ENCODE results near the gene ERC1.
A peak's percentile ranks its signal among the peaks of the same experiment; 100 is the strongest.

Gene ERC1

DNA sequence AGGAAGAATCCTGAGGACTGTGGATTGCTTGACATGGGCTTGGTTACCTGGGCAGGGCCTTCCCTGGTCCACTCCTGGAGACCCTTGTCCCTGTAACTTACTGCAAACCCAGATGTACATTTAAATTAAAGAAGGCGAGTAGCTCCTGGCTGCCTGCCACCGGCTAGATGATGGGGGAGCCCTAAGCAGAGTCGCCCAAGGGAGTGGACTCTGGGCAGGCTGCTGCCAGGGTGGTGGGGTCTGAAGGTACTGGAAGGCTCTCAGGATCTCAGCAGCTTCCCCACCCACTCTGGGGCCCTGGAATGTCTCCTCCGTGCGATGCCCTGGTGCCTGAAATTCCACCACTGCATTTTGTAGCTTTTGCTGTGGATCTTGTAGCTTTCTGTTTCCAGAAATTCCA lies 528.6 kb downstream of the ERC1 start:
- H3K27me3 ChIP-seq (replicated peaks in 2 of 5; ENCODE audit: control insufficient read depth in 4 of 5, insufficient read depth in 5 of 5, low read length in 4 of 5), result peaks cover 0 to 59% (median 14%) of the 10 kb centered on the region in 5 experiments
- no peak overlapping the region for H3K27ac ChIP-seq (ENCODE audit: insufficient read depth in 1 of 2, low read depth in 1 of 2, low read length in 2 of 2, poor library complexity in 1 of 2, severe bottlenecking in 2 of 2)
- ChIA-PET CTCF (interaction anchor here (1.3 to 1.6 kb wide), 2 partner anchors 13 to 402 kb away, joined by 3 to 5 read pairs; no protein-coding TSS in a partner anchor), POLR2A (no interaction called here)
- no peaks in the 10 kb centered on the region for H3K36me3 ChIP-seq (ENCODE audit: control insufficient read depth in 4 of 4, insufficient read depth in 4 of 4, low read length in 3 of 4)
- H3K4me3 ChIP-seq (ENCODE audit: control insufficient read depth in 1 of 7, extremely low read depth in 1 of 7, insufficient read depth in 4 of 7, low read depth in 2 of 7, low read length in 6 of 7), result no peak overlapping the region
- H3K9me3 ChIP-seq (ENCODE audit: control extremely low read depth in 1 of 5, control insufficient read depth in 4 of 5, insufficient read depth in 2 of 5, low read depth in 1 of 5, low read length in 4 of 5), result peaks cover 0 to 4% (median 0%) of the 10 kb centered on the region in 5 experiments
- no peaks in the 10 kb centered on the region for H3K4me1 ChIP-seq (ENCODE audit: control extremely low read depth in 1 of 4, control insufficient read depth in 4 of 4, insufficient read depth in 4 of 4, low read length in 3 of 4)
- 97% methylated on average over 3 of the region's 5 CpGs for WGBS (ENCODE audit: insufficient coverage)
- DNase-seq, result no peak

DNA sequence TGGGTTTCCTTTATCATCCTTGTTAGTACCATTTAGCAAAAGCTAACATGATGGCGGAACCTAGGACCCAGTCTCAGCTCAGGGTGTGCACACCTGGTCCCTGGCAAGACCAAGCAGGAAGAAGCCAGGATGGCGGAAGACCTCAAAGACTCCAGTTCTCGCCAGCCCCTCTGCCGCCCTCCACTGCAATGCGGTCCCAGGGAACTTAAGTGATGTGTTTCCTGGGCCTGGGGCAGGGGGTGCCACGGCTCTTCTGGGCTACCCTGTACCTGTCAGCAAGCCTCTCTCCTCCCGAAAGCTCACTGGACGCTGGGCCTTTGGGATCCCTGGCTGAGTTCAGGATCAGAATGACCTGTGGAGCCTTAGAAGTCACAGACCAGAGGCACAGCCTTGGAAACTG lies 532.0 kb downstream of the ERC1 start:
- Histone ChIP-seq H3K4me1 (ENCODE audit: control extremely low read depth in 1 of 4, control insufficient read depth in 4 of 4, insufficient read depth in 4 of 4, low read length in 3 of 4) (no peaks in the 10 kb centered on the region), H3K27ac (ENCODE audit: insufficient read depth in 1 of 2, low read depth in 1 of 2, low read length in 2 of 2, poor library complexity in 1 of 2, severe bottlenecking in 2 of 2) (no peak overlapping the region), H3K36me3 (ENCODE audit: control insufficient read depth in 4 of 4, insufficient read depth in 4 of 4, low read length in 3 of 4) (no peaks in the 10 kb centered on the region), H3K9me3 (ENCODE audit: control extremely low read depth in 1 of 5, control insufficient read depth in 4 of 5, insufficient read depth in 2 of 5, low read depth in 1 of 5, low read length in 4 of 5) (no peaks in the 10 kb centered on the region), H3K27me3 (replicated peaks in 2 of 5; ENCODE audit: control insufficient read depth in 4 of 5, insufficient read depth in 5 of 5, low read length in 4 of 5) (peaks cover 3 to 82% (median 25%) of the 10 kb centered on the region in 5 experiments), H3K4me3 (ENCODE audit: control insufficient read depth in 1 of 7, extremely low read depth in 1 of 7, insufficient read depth in 4 of 7, low read depth in 2 of 7, low read length in 6 of 7) (no peak overlapping the region)
- POLR2A ChIA-PET, result no interaction called here
- DNase-seq, result no peak
- 95% methylated on average over 8 of the region's 8 CpGs for WGBS (ENCODE audit: insufficient coverage)
- CTCF ChIA-PET, result interaction anchor here (1.0 to 1.4 kb wide), 2 partner anchors 9 to 80 kb away, joined by 3 read pairs; no protein-coding TSS in a partner anchor

DNA sequence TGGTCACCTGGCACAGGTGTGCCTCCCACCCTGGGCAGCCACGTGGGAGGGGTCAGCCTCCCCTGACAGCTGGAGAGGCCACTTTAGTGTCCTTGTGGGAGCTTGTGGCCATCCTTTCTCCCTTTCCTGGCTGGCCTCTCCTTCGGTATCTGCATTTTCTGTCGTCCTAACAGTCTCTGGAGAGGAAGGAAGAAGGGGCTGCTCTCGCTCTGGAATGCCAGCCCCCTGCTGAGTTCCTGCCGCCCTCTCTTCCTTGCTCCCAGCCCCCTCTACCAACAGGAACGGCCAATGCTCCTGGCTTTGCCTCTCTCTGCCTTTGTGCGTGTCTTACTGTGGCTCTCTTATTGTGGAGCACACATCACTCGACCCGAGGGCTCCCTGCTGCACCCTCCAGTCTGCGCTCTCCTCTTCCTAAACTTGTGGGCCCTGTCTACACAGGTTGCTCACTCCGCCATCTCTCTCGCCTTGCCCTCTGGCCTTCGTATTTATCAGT lies 532.6 kb downstream of the ERC1 start:
- peaks cover 3 to 82% (median 20%) of the 10 kb centered on the region in 5 experiments for H3K27me3 ChIP-seq (replicated peaks in 2 of 5; ENCODE audit: control insufficient read depth in 4 of 5, insufficient read depth in 5 of 5, low read length in 4 of 5)
- no peak for DNase-seq
- no peaks in the 10 kb centered on the region for H3K9me3 ChIP-seq (ENCODE audit: control extremely low read depth in 1 of 5, control insufficient read depth in 4 of 5, insufficient read depth in 2 of 5, low read depth in 1 of 5, low read length in 4 of 5)
- H3K4me1 ChIP-seq (ENCODE audit: control extremely low read depth in 1 of 4, control insufficient read depth in 4 of 4, insufficient read depth in 4 of 4, low read length in 3 of 4), result no peaks in the 10 kb centered on the region
- POLR2A ChIA-PET, result no interaction called here
- no peak overlapping the region for H3K27ac ChIP-seq (ENCODE audit: insufficient read depth in 1 of 2, low read depth in 1 of 2, low read length in 2 of 2, poor library complexity in 1 of 2, severe bottlenecking in 2 of 2)
- no peaks in the 10 kb centered on the region for H3K36me3 ChIP-seq (ENCODE audit: control insufficient read depth in 4 of 4, insufficient read depth in 4 of 4, low read length in 3 of 4)
- H3K4me3 ChIP-seq (ENCODE audit: control insufficient read depth in 1 of 7, extremely low read depth in 1 of 7, insufficient read depth in 4 of 7, low read depth in 2 of 7, low read length in 6 of 7), result no peak overlapping the region
- CTCF ChIA-PET, result interaction anchor here (1.0 kb wide), 1 partner anchor 10 kb away, joined by 3 read pairs; no protein-coding TSS in a partner anchor
- WGBS (ENCODE audit: insufficient coverage), result 64% methylated on average over 8 of the region's 13 CpGs

GRCh38 chr12:1525858-1526257 lies 534.8 kb downstream of the ERC1 start:
- H3K4me3 ChIP-seq (ENCODE audit: control insufficient read depth in 1 of 7, extremely low read depth in 1 of 7, insufficient read depth in 4 of 7, low read depth in 2 of 7, low read length in 6 of 7), result no peak overlapping the region
- no peaks in the 10 kb centered on the region for H3K9me3 ChIP-seq (ENCODE audit: control extremely low read depth in 1 of 5, control insufficient read depth in 4 of 5, insufficient read depth in 2 of 5, low read depth in 1 of 5, low read length in 4 of 5)
- peaks cover 0 to 13% (median 7%) of the 10 kb centered on the region in 4 experiments for H3K4me1 ChIP-seq (ENCODE audit: control extremely low read depth in 1 of 4, control insufficient read depth in 4 of 4, insufficient read depth in 4 of 4, low read length in 3 of 4)
- no peak overlapping the region for H3K27ac ChIP-seq (ENCODE audit: insufficient read depth in 1 of 2, low read depth in 1 of 2, low read length in 2 of 2, poor library complexity in 1 of 2, severe bottlenecking in 2 of 2)
- DNase-seq, result no peak
- CTCF ChIA-PET, result no interaction called here
- no peaks in the 10 kb centered on the region for H3K36me3 ChIP-seq (ENCODE audit: control insufficient read depth in 4 of 4, insufficient read depth in 4 of 4, low read length in 3 of 4)
- 77% methylated on average over 9 of the region's 10 CpGs for WGBS (ENCODE audit: insufficient coverage)
- POLR2A ChIA-PET, result no interaction called here
- peaks cover 3 to 79% (median 23%) of the 10 kb centered on the region in 5 experiments for H3K27me3 ChIP-seq (replicated peaks in 2 of 5; ENCODE audit: control insufficient read depth in 4 of 5, insufficient read depth in 5 of 5, low read length in 4 of 5)

DNA sequence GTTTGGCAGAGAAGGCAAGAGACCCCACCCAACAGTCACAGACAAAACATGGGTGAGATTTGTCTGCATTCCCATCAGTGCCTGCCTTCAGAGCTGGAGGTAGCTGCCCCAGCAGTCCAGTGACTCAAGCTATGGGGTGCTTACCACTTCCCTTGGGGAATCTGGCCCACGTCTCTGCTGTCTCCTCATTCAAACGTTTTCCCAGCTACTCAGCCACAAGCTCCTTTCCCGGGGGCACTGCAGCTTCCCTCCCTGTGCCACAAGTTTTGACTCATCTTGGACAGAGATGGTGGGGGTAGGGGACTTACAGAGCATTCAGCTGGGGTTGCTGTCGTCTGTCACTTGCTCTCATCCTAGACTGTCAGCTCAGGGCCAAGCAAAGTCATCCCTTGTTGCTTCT lies 536.8 kb downstream of the ERC1 start:
- 62% methylated on average over 2 of the region's 4 CpGs for WGBS (ENCODE audit: insufficient coverage)
- peaks cover 4 to 18% (median 14%) of the 10 kb centered on the region in 4 experiments for H3K4me1 ChIP-seq (ENCODE audit: control extremely low read depth in 1 of 4, control insufficient read depth in 4 of 4, insufficient read depth in 4 of 4, low read length in 3 of 4)
- no peaks in the 10 kb centered on the region for H3K36me3 ChIP-seq (ENCODE audit: control insufficient read depth in 4 of 4, insufficient read depth in 4 of 4, low read length in 3 of 4)
- H3K27me3 ChIP-seq (replicated peaks in 2 of 5; ENCODE audit: control insufficient read depth in 4 of 5, insufficient read depth in 5 of 5, low read length in 4 of 5), result peaks cover 6 to 94% (median 37%) of the 10 kb centered on the region in 5 experiments
- ChIA-PET POLR2A (no interaction called here), CTCF (interaction anchor here (1.4 kb wide), 1 partner anchor 55 kb away, joined by 4 read pairs; no protein-coding TSS in a partner anchor)
- no peak overlapping the region for H3K4me3 ChIP-seq (ENCODE audit: control insufficient read depth in 1 of 7, extremely low read depth in 1 of 7, insufficient read depth in 4 of 7, low read depth in 2 of 7, low read length in 6 of 7)
- no peak overlapping the region for H3K27ac ChIP-seq (ENCODE audit: insufficient read depth in 1 of 2, low read depth in 1 of 2, low read length in 2 of 2, poor library complexity in 1 of 2, severe bottlenecking in 2 of 2)
- DNase-seq, result no peak
- H3K9me3 ChIP-seq (ENCODE audit: control extremely low read depth in 1 of 5, control insufficient read depth in 4 of 5, insufficient read depth in 2 of 5, low read depth in 1 of 5, low read length in 4 of 5), result no peaks in the 10 kb centered on the region

DNA sequence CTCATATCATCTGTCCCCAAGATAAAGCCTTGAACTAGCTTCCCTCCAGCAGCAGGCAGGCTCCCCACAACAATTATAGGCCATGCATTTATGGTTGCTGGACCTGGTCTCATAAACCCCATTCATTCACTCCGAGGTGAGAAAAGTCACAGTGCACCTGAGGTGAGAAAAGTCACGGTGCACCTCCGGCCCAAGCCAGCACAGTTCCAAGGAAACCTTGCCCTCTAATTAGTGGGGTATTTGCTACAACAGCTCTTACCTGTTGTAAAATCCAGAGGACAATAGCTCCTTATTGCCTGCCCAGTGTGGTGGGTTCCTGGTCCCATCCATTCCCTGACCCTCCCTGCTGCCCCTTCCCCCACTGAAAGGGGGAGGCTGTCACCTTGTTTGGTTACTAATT lies 537.8 kb downstream of the ERC1 start:
- Histone ChIP-seq H3K27me3 (replicated peaks in 2 of 5; ENCODE audit: control insufficient read depth in 4 of 5, insufficient read depth in 5 of 5, low read length in 4 of 5) (peaks cover 6 to 94% (median 37%) of the 10 kb centered on the region in 5 experiments), H3K9me3 (ENCODE audit: control extremely low read depth in 1 of 5, control insufficient read depth in 4 of 5, insufficient read depth in 2 of 5, low read depth in 1 of 5, low read length in 4 of 5) (no peaks in the 10 kb centered on the region), H3K36me3 (ENCODE audit: control insufficient read depth in 4 of 4, insufficient read depth in 4 of 4, low read length in 3 of 4) (no peaks in the 10 kb centered on the region), H3K4me1 (ENCODE audit: control extremely low read depth in 1 of 4, control insufficient read depth in 4 of 4, insufficient read depth in 4 of 4, low read length in 3 of 4) (peaks cover 4 to 27% (median 24%) of the 10 kb centered on the region in 4 experiments), H3K27ac (ENCODE audit: insufficient read depth in 1 of 2, low read depth in 1 of 2, low read length in 2 of 2, poor library complexity in 1 of 2, severe bottlenecking in 2 of 2) (no peak overlapping the region), H3K4me3 (ENCODE audit: control insufficient read depth in 1 of 7, extremely low read depth in 1 of 7, insufficient read depth in 4 of 7, low read depth in 2 of 7, low read length in 6 of 7) (no peak overlapping the region)
- ChIA-PET CTCF (interaction anchor here (1.4 kb wide), 1 partner anchor 54 kb away, joined by 4 read pairs; no protein-coding TSS in a partner anchor), POLR2A (no interaction called here)
- WGBS (ENCODE audit: insufficient coverage), result 100% methylated on average over 3 of the region's 3 CpGs
- no peak for DNase-seq

DNA sequence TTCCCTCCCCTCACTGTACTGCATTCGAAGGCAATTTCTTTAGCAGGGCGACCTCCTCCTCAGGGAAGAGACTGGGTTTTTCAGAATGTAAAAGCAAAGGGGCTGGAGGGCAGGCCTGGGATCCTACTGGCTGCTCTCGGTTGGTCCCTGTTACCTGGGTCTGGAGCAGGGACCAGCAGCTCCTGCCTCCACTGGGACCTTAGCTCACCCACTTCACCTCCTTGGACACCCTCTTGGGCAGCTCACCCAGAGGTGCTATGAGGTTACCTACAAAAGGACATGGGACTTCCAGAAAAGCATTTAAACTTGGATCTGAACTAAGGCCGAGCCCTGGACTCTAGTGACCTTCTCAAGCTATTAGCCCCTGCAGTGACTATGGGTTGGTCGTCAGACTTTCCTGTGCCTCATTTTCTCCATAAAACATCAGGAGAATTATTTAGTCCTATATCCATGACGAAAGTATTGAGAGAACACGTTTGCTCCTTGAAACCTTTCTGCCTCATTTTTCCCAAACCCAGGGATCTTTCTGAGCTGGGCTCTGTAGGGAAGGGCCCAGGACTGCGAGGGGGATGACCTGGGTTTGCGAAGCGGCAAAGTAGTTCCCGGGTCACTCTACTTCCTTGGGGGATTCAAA lies 538.3 kb downstream of the ERC1 start:
- 71% methylated on average over 10 of the region's 11 CpGs for WGBS (ENCODE audit: insufficient coverage)
- Histone ChIP-seq H3K36me3 (ENCODE audit: control insufficient read depth in 4 of 4, insufficient read depth in 4 of 4, low read length in 3 of 4) (no peaks in the 10 kb centered on the region), H3K27me3 (replicated peaks in 2 of 5; ENCODE audit: control insufficient read depth in 4 of 5, insufficient read depth in 5 of 5, low read length in 4 of 5) (peaks cover 6 to 93% (median 37%) of the 10 kb centered on the region in 5 experiments), H3K9me3 (ENCODE audit: control extremely low read depth in 1 of 5, control insufficient read depth in 4 of 5, insufficient read depth in 2 of 5, low read depth in 1 of 5, low read length in 4 of 5) (no peaks in the 10 kb centered on the region), H3K4me3 (ENCODE audit: control insufficient read depth in 1 of 7, extremely low read depth in 1 of 7, insufficient read depth in 4 of 7, low read depth in 2 of 7, low read length in 6 of 7) (peak overlapping the region in 3 of 7 experiments; percentile 23 to 54 (median 28)), H3K27ac (ENCODE audit: insufficient read depth in 1 of 2, low read depth in 1 of 2, low read length in 2 of 2, poor library complexity in 1 of 2, severe bottlenecking in 2 of 2) (no peak overlapping the region), H3K4me1 (ENCODE audit: control extremely low read depth in 1 of 4, control insufficient read depth in 4 of 4, insufficient read depth in 4 of 4, low read length in 3 of 4) (peaks cover 4 to 33% (median 29%) of the 10 kb centered on the region in 4 experiments)
- ChIA-PET POLR2A (no interaction called here), CTCF (no interaction called here)
- DNase-seq, result no peak

Data from common myeloid progenitor, CD34-positive (primary cell).